Keratinocyte (primary cell): Measurements from ENCODE around the gene F10. TPM values are rescaled to one million over a fixed set of nuclear protein-coding genes. Genes with fewer than 3 reads are reported as not detected.

Source experiments
- DNase-seq: peaks from one replicate; pipeline ENCODE4 v3.0.0-alpha.2; 2011; ENCODE audit warnings: low read depth, missing footprints, low spot score
- FAIRE-seq: peaks from 2 replicates; lab custom pipeline; 2011; peaks lifted over from hg19 to GRCh38; lab: Jason Lieb, UNC
- H2AFZ ChIP-seq: 2 replicates; pipeline ENCODE4 v1.6.0; 2012; ENCODE audit warnings: low read length, control low read depth, inconsistent platforms; ENCODE audit not compliant: control insufficient read depth
- H3K27ac ChIP-seq: 2 replicates; pipeline ENCODE4 v1.5.1; 2011; ENCODE audit warnings: low read length; ENCODE audit not compliant: control insufficient read depth, insufficient read depth
- H3K27me3 ChIP-seq: 3 replicates; pipeline ENCODE4 v1.6.0; 2011; ENCODE audit warnings: low read length; ENCODE audit not compliant: control insufficient read depth, insufficient read depth; ENCODE audit errors: extremely low read depth
- H3K36me3 ChIP-seq, 2 experiments: 2 replicates in 1 of 2; 3 replicates in 1 of 2; pipeline ENCODE4 v1.5.1; 2011; ENCODE audit warnings: low read length in 2 of 2, mild to moderate bottlenecking in 1 of 2; ENCODE audit not compliant: control insufficient read depth in 2 of 2, insufficient read depth in 2 of 2; ENCODE audit errors: extremely low read depth in 1 of 2
- H3K4me1 ChIP-seq: 3 replicates; pipeline ENCODE4 v1.5.1; 2011; ENCODE audit warnings: low read length; ENCODE audit not compliant: control insufficient read depth, insufficient read depth; ENCODE audit errors: extremely low read depth
- H3K4me2 ChIP-seq: 3 replicates; pipeline ENCODE4 v1.6.0; 2011; ENCODE audit warnings: low read depth, low read length; ENCODE audit not compliant: control insufficient read depth, insufficient read depth; ENCODE audit errors: extremely low read depth
- H3K4me3 ChIP-seq, 3 experiments: fragments of 200-600 bp in 1 of 3; sonication (generic) in 1 of 3; 2 replicates in 2 of 3; 3 replicates in 1 of 3; pipeline ENCODE4 v1.5.1; 2011 to 2016; ENCODE audit warnings: low read length in 3 of 3, mild to moderate bottlenecking in 3 of 3, control low read depth in 2 of 3, inconsistent platforms in 1 of 3, low read depth in 1 of 3, mixed read lengths in 1 of 3, mixed run types in 1 of 3, moderate library complexity in 1 of 3; ENCODE audit not compliant: control insufficient read depth in 2 of 3, insufficient read depth in 2 of 3; ENCODE audit errors: extremely low read depth in 1 of 3
- H3K79me2 ChIP-seq: 2 replicates; pipeline ENCODE4 v1.6.0; 2012; ENCODE audit warnings: low read length; ENCODE audit not compliant: control insufficient read depth, insufficient read depth
- H3K9ac ChIP-seq: 3 replicates; pipeline ENCODE4 v1.6.0; 2011; ENCODE audit warnings: low read length; ENCODE audit not compliant: control insufficient read depth, insufficient read depth; ENCODE audit errors: extremely low read depth
- H3K9me1 ChIP-seq: 3 replicates; pipeline ENCODE4 v1.6.0; 2011; ENCODE audit warnings: low read length; ENCODE audit not compliant: control insufficient read depth, insufficient read depth; ENCODE audit errors: extremely low read depth
- H3K9me3 ChIP-seq: 2 replicates; pipeline ENCODE4 v1.5.1; 2012; ENCODE audit warnings: low read depth, low read length; ENCODE audit not compliant: control insufficient read depth
- H4K20me1 ChIP-seq: 3 replicates; pipeline ENCODE4 v1.6.0; 2011; ENCODE audit warnings: low read length; ENCODE audit not compliant: control insufficient read depth, insufficient read depth; ENCODE audit errors: extremely low read depth
- CTCF ChIP-seq, 3 experiments: IDR thresholded peaks in 1 of 3; conservative IDR thresholded peaks in 1 of 3; optimal IDR thresholded peaks in 1 of 3; 2 replicates in 2 of 3; 3 replicates in 1 of 3; pipeline versions ENCODE3 to v1.5.1; 2011; ENCODE audit warnings: low read length in 3 of 3, mild to moderate bottlenecking in 3 of 3, moderate library complexity in 2 of 3, control low read depth in 1 of 3, inconsistent platforms in 1 of 3; ENCODE audit not compliant: insufficient read depth in 2 of 3; ENCODE audit errors: extremely low read depth in 1 of 3
- EZH2 ChIP-seq: IDR thresholded peaks from one replicate; pipeline ENCODE4 v1.6.1; 2012; ENCODE audit warnings: inconsistent platforms, mild to moderate bottlenecking, low read length, moderate library complexity
- dilution Hi-C: fragments of 300-500 bp; cut with MboI; formaldehyde crosslinking; loops from one replicate; pipeline ENCODE4 v1.7.0; 2020; ENCODE audit warnings: low sequenced_read_pairs; ENCODE audit not compliant: extremely low pct_ligation_motif_present
- polyA plus RNA-seq, 5 experiments: library from polyadenylated mRNA; depleted of rRNA in 3 of 5; stranded (reverse) in 3 of 5; stranded (forward) in 1 of 5; unstranded in 1 of 5; fragments of >200 nt; gene quantifications; 1 replicate in 1 of 5; 2 replicates in 3 of 5; 3 replicates in 1 of 5; pipeline versions ENCODE4 v1.2.1 to v1.2.3, GENCODE V29; 2011 to 2012; ENCODE audit warnings: missing spikeins in 2 of 5, low read depth in 1 of 5, low replicate concordance in 1 of 5

The F10 gene
- polyA plus RNA-seq, 1 donor (not counting 4 experiments of a cell fraction or from before 2014, with no cell fraction given), result not detected

GRCh38 chr13:113125506-113126264, 3.1 kb downstream of the F10 start:
- Histone ChIP-seq H3K27ac (no peak overlapping the region), H4K20me1 (no peaks in the 10 kb centered on the region), H2AFZ (no peak overlapping the region), H3K4me1 (no peaks in the 10 kb centered on the region), H3K9ac (no peak overlapping the region), H3K79me2 (no peaks in the 10 kb centered on the region), H3K27me3 (peaks cover 2% of the 10 kb centered on the region), H3K4me2 (no peak overlapping the region), H3K4me3 (no peak overlapping the region), H3K36me3 (no peaks in the 10 kb centered on the region), H3K9me3 (no peaks in the 10 kb centered on the region), H3K9me1 (no peaks in the 10 kb centered on the region)
- dilution Hi-C loops, result no loop called here
- FAIRE-seq (no peak), DNase-seq (no peak)
- TF ChIP-seq EZH2 (no peak), CTCF (optimal IDR thresholded peaks at IDR 0.05 in 1 of 3, IDR thresholded peaks at IDR 0.05 in 1 of 3, conservative IDR thresholded peaks at IDR 0.05 in 1 of 3; ENCODE audit: extremely low read depth in 1 of 3, insufficient read depth in 2 of 3, low read length in 3 of 3) (no peak)

DNA sequence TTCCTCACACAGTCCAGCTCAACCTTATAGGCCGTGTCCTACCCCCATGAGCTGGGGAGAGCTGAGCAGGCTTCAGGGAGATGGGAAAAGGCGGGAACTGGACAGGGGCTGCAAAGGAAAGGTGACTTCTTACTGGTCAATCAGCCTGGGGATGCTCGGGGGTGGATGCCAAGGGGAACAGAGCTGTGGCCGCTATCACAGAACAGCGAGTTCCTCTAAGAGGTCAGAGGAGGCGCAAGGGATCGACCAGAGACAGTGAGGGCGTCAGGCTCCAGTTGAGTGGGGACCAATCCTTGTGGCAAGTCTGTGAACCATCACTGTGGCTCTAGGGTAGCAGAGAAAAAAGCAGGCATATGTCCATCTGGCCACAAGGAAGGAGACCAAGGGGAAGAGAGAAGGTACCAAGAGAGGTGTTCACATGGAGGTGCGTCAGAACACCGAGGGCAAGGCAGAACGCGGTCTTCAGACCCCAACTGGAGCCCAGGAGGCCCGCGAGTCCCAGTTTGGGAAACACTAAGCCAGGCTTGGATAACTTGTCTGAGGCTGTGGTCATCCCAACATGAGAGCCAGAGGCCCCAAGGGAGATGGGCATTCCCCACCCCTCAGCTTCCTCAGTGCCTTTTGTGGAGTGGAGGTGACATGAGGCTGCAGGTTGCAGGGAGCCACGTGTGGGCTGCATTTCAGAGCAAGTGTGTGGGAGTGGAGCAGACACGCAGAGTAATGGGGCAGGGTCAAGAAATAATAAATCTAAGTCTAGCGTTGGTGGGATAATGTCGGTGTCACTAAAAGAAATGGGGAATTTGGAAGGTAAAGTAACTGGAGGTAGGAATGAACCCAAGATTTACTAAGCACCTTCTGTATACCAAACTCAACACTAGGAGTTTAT, 3.9 kb downstream of the F10 start:
- dilution Hi-C loops, result no loop called here
- Histone ChIP-seq H3K9ac (no peak overlapping the region), H3K4me3 (no peak overlapping the region), H3K79me2 (no peaks in the 10 kb centered on the region), H2AFZ (no peak overlapping the region), H4K20me1 (no peaks in the 10 kb centered on the region), H3K27ac (no peak overlapping the region), H3K9me1 (no peaks in the 10 kb centered on the region), H3K4me2 (no peak overlapping the region), H3K4me1 (no peaks in the 10 kb centered on the region), H3K36me3 (no peaks in the 10 kb centered on the region), H3K27me3 (peaks cover 2% of the 10 kb centered on the region), H3K9me3 (no peaks in the 10 kb centered on the region)
- DNase-seq (no peak), FAIRE-seq (no peak)
- TF ChIP-seq CTCF (optimal IDR thresholded peaks at IDR 0.05 in 1 of 3, IDR thresholded peaks at IDR 0.05 in 1 of 3, conservative IDR thresholded peaks at IDR 0.05 in 1 of 3; ENCODE audit: extremely low read depth in 1 of 3, insufficient read depth in 2 of 3, low read length in 3 of 3), result no peak
- no peak for TF ChIP-seq EZH2
